ENCODE results near the gene TP53BP2. TPM values are rescaled to one million over a fixed set of nuclear protein-coding genes. Genes with fewer than 3 reads are reported as not detected.

TP53BP2 gene
- polyA plus RNA-seq, 1 donor from 2014 or later = 25.2 TPM

DNA sequence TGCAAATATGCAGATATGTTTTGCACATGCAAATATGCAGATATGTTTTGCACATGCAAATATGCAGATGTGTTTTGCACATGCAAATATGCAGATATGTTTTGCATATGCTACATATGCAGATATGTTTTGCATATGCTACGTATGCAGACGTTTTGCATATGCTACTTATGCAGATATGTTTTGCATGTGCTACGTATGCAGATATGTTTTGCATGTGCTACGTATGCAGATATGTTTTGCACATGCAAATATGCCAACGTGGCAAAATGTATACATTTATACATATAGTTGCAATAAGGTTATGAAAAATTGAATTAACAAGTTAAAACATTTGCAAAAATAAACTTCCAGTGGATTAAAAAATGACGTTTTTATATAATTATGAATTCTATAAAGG lies 30.8 kb upstream of the TP53BP2 start:
- H3K9me2 ChIP-seq (ENCODE audit: insufficient read depth, low read length) = no peaks in the 10 kb centered on the region
- H3K4me2 ChIP-seq (ENCODE audit: low read length) = no peak overlapping the region
- H3K27me3 ChIP-seq (ENCODE audit: insufficient read depth, low read depth, low read length) = no peaks in the 10 kb centered on the region
- peaks cover 5% of the 10 kb centered on the region for H3F3A ChIP-seq (ENCODE audit: insufficient read depth, low read length, poor library complexity, severe bottlenecking)
- no peak overlapping the region for H3K9ac ChIP-seq (ENCODE audit: low read length)
- no peak overlapping the region for H3K4me3 ChIP-seq (ENCODE audit: low read length)
- H3K79me2 ChIP-seq (replicated peaks; ENCODE audit: insufficient read depth, low read length) = no peaks in the 10 kb centered on the region
- H2AFZ ChIP-seq (ENCODE audit: low read depth, low read length) = no peak overlapping the region
- no peaks in the 10 kb centered on the region for H4K20me1 ChIP-seq (ENCODE audit: insufficient read depth)
- H3K27ac ChIP-seq (ENCODE audit: low read length) = no peak overlapping the region
- TF ChIP-seq TAF1 (IDR thresholded peaks at IDR 0.05; ENCODE audit: low read depth) (no peak), SMC3 (conservative IDR thresholded peaks at IDR 0.05; ENCODE audit: poor library complexity) (no peak)
- no peaks in the 10 kb centered on the region for H3K9me3 ChIP-seq (ENCODE audit: low read length)
- H3K36me3 ChIP-seq (ENCODE audit: insufficient read depth, low read length) = no peaks in the 10 kb centered on the region

DNA sequence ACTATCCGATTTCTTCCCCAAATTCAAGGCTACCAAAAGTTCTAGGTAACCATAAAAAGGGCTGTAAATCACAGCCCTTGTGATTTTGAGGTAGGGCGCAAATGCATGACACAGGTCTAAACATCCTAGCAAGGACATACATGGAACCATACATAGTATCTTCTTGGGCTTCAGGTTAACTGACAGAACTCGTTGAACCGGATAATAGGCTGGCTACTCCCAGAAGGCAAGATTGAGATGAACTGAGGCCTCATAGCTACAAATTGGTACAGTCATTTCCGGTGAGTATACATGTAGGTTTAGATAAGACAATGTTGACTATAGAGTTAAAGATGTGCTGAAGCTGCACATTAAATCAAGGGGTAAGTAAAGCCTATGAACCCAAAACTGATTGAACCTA lies 27.3 kb upstream of the TP53BP2 start:
- no peaks in the 10 kb centered on the region for H3K9me3 ChIP-seq (ENCODE audit: low read length)
- no peaks in the 10 kb centered on the region for H3K79me2 ChIP-seq (replicated peaks; ENCODE audit: insufficient read depth, low read length)

More for the DNA sequence above, 27.3 kb upstream of the TP53BP2 start:
- H4K20me1 ChIP-seq (ENCODE audit: insufficient read depth) = no peaks in the 10 kb centered on the region
- H3K4me2 ChIP-seq (ENCODE audit: low read length) = no peak overlapping the region
- H3K9me2 ChIP-seq (ENCODE audit: insufficient read depth, low read length) = no peaks in the 10 kb centered on the region
- no peak overlapping the region for H3K4me3 ChIP-seq (ENCODE audit: low read length)
- no peak overlapping the region for H3K27ac ChIP-seq (ENCODE audit: low read length)
- H3K9ac ChIP-seq (ENCODE audit: low read length) = no peak overlapping the region
- no peaks in the 10 kb centered on the region for H3K27me3 ChIP-seq (ENCODE audit: insufficient read depth, low read depth, low read length)
- TF ChIP-seq EZH2 (IDR thresholded peaks at IDR 0.05; ENCODE audit: borderline replicate concordance, insufficient read depth, low read length, poor library complexity, severe bottlenecking) (no peak), MXI1 (conservative IDR thresholded peaks at IDR 0.05; ENCODE audit: poor library complexity, severe bottlenecking) (no peak), POLR2AphosphoS5 (IDR thresholded peaks at IDR 0.05) (no peak), TAF1 (IDR thresholded peaks at IDR 0.05; ENCODE audit: low read depth) (no peak), EP300 (conservative IDR thresholded peaks at IDR 0.05; ENCODE audit: poor library complexity, severe bottlenecking) (no peak), RAD21 (conservative IDR thresholded peaks at IDR 0.05) (no peak), SMC3 (conservative IDR thresholded peaks at IDR 0.05; ENCODE audit: poor library complexity) (no peak)
- TF ChIP-seq, protein P1, sequence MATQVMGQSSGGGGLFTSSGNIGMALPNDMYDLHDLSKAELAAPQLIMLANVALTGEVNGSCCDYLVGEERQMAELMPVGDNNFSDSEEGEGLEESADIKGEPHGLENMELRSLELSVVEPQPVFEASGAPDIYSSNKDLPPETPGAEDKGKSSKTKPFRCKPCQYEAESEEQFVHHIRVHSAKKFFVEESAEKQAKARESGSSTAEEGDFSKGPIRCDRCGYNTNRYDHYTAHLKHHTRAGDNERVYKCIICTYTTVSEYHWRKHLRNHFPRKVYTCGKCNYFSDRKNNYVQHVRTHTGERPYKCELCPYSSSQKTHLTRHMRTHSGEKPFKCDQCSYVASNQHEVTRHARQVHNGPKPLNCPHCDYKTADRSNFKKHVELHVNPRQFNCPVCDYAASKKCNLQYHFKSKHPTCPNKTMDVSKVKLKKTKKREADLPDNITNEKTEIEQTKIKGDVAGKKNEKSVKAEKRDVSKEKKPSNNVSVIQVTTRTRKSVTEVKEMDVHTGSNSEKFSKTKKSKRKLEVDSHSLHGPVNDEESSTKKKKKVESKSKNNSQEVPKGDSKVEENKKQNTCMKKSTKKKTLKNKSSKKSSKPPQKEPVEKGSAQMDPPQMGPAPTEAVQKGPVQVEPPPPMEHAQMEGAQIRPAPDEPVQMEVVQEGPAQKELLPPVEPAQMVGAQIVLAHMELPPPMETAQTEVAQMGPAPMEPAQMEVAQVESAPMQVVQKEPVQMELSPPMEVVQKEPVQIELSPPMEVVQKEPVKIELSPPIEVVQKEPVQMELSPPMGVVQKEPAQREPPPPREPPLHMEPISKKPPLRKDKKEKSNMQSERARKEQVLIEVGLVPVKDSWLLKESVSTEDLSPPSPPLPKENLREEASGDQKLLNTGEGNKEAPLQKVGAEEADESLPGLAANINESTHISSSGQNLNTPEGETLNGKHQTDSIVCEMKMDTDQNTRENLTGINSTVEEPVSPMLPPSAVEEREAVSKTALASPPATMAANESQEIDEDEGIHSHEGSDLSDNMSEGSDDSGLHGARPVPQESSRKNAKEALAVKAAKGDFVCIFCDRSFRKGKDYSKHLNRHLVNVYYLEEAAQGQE (IDR thresholded peaks at IDR 0.05; ENCODE audit: borderline replicate concordance) = no peak
- TF ChIP-seq, protein P2, sequence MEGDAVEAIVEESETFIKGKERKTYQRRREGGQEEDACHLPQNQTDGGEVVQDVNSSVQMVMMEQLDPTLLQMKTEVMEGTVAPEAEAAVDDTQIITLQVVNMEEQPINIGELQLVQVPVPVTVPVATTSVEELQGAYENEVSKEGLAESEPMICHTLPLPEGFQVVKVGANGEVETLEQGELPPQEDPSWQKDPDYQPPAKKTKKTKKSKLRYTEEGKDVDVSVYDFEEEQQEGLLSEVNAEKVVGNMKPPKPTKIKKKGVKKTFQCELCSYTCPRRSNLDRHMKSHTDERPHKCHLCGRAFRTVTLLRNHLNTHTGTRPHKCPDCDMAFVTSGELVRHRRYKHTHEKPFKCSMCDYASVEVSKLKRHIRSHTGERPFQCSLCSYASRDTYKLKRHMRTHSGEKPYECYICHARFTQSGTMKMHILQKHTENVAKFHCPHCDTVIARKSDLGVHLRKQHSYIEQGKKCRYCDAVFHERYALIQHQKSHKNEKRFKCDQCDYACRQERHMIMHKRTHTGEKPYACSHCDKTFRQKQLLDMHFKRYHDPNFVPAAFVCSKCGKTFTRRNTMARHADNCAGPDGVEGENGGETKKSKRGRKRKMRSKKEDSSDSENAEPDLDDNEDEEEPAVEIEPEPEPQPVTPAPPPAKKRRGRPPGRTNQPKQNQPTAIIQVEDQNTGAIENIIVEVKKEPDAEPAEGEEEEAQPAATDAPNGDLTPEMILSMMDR (IDR thresholded peaks at IDR 0.05; ENCODE audit: poor library complexity, severe bottlenecking) = no peak
- peaks cover 5% of the 10 kb centered on the region for H3F3A ChIP-seq (ENCODE audit: insufficient read depth, low read length, poor library complexity, severe bottlenecking)
- no peak overlapping the region for H2AFZ ChIP-seq (ENCODE audit: low read depth, low read length)
- no peaks in the 10 kb centered on the region for H3K36me3 ChIP-seq (ENCODE audit: insufficient read depth, low read length)

Data from neural cell (in vitro differentiated cells).